Raji (cell line): ENCODE measurements around the gene SYDE2.

Experiments
- POLR2A ChIP-seq: IDR thresholded peaks from 2 replicates; pipeline ENCODE4 v1.6.1; 2011; ENCODE audit warnings: low read depth, low read length, control low read depth; ENCODE audit not compliant: insufficient read depth

Gene SYDE2

DNA sequence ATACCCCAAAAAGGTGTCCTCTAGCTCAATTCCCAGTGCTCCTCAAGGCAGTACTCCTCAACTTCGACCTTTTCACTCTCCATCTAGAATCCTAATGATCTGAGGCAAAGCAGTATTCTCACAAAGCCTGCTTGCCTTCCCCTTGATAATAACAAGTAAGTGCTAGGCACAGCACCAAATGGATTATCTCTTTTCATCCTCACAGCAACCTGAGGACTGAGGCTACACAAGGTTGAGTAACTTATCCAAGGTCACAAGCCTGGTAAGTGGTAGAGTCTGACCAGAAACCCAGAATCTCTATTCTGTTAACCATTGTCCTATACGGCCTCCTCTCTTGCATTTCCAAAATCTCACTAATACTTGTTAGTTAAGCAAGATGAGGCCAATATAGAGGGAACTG is 5.1 kb downstream of the SYDE2 start:
- no peak for TF ChIP-seq POLR2A

DNA sequence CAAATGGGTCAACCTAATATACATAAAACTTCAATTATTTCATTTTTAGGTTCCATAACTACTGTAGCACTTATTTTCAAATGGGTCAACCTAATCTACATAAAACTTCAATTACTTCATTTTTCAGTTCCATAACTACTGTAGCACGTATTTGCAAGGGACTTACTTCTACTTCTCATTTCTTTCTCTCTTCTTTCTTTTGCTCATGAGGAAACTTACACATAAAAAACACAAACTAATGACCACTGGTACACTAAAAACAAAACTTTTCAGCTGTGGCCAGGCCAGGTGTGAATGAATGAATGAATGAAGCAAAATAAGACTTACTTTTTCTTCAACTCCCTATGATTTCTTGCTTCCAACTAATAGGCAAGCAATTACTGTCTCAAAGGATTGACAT is 11.7 kb downstream of the SYDE2 start:
- no peak for TF ChIP-seq POLR2A

DNA sequence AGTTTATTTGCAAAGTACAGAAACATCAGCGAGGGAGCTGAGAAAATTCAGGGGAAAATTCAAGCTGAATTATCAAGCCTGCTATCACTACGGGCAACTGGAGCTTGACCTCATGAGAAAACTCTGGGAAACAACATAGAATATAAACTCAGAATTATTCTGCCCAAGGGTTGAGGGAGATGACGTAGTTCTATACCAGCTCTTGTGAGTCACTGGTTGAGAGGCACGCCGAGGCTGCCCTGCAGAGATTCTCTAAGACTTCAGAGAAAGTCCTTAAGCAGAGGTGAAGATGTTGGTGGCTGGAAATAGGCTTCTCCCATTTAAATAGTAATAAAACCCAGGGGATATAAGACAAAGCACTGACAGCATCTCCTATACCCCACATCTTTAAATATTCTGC is 12.3 kb downstream of the SYDE2 start:
- TF ChIP-seq POLR2A: no peak

DNA sequence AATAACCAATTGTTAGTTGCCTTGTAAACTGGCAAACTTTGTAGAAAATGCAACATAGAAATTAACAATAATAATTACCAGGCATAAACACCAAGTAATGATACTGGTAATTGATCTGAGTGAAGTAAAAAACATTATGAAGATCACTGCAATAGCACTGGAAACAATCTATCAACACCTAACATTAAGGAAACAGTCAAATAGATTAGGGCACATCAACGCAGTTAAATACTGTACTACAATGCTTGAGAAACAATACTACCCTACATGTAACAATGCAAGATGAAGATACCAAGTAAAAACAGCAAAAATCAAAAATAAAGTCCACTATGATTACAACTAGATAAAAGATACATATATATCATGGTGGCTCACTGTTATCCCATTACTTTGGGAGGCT is 16.6 kb downstream of the SYDE2 start:
- no peak for TF ChIP-seq POLR2A

DNA sequence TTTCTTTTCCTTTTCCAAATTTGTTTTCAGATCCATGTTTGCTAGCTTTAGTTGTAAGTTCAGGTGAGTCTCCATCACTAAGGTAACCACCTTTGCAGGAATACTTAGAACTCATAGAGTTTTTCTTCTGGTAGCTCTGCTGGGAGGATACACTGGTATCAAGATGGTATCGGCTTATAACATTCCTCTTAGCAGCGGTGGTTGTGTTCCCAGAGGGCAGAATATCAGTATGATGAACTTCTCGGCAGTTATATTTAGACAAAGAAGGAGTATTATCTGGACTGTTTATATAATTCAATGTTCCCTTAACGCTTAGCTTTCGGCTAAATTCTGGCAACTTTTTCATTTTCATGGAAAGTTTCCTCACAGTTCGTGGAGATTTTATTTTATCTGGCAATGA is 18.1 kb downstream of the SYDE2 start:
- no peak for TF ChIP-seq POLR2A

DNA sequence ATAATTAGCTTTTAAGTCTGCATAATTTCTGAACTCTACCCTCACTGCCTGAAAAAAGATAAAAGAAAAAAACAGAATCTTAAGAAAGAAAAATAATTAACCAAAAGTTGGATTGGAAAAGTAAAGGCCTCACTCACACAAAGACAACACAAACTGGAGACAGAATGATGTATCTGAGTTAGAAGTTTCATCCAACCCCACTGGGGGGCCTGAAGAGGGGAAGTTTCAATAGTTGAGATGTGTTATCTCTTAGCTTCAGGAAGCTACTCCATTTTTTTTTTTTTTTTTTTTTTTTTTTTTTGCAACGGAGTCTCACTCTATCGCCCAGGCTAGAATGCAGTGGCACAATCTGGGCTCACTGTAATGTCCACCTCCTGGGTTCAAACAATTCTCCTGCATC is 19.9 kb downstream of the SYDE2 start:
- no peak for TF ChIP-seq POLR2A

DNA sequence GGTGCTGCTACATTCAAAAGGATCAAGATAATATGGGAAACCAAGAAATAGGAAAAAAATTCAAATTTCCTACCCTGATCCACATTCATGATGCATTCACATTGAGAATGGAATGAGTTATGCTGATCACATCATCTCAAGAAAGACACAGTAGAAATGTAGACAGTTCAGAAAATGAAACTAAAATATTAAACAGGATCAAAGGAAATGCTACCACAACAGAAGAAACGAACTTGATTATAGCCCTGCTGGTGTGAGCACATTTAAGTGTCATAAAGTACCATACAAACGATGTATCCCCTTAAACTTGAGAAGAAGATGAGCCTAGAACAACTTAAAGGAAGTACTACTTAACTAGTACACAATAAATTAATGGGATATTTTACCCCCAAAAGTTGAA is 21.3 kb downstream of the SYDE2 start:
- TF ChIP-seq POLR2A: no peak

DNA sequence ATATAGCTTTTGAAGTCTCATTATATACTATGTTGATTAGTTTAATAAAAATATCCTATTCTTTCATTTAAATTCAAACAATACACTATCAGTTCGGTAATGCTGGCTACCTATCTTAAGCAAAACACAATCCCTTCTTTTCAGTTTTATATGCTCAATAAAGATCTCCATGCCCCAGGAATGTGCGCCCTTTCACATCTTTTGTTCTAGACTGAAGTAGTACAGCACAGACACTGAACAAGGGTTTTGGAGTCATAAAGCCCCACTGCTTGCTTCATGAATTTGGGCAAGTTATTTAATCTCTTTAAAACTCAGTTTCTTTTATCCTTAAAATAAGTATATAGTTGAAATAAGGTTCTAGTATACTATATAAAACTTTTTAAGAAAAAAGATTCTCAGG is 22.4 kb downstream of the SYDE2 start:
- no peak for TF ChIP-seq POLR2A

DNA sequence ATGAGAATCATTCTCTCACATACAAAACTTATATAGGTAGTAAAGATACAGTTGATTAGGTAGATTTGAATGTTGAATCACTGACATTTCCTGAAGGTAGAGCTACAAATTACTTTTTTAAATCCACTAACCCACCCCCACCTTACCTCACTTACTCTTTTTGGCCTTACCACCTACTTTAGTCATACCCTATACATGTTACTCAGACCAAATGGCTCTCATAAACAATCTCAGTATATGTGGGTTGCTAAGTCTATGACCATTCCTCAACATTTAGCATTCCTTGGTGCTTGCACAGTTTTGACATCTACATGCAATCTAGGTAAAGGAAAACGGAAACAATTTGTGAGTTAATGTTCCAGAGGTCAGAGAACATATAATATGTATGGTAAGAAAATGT is 26.3 kb downstream of the SYDE2 start:
- TF ChIP-seq POLR2A: no peak

DNA sequence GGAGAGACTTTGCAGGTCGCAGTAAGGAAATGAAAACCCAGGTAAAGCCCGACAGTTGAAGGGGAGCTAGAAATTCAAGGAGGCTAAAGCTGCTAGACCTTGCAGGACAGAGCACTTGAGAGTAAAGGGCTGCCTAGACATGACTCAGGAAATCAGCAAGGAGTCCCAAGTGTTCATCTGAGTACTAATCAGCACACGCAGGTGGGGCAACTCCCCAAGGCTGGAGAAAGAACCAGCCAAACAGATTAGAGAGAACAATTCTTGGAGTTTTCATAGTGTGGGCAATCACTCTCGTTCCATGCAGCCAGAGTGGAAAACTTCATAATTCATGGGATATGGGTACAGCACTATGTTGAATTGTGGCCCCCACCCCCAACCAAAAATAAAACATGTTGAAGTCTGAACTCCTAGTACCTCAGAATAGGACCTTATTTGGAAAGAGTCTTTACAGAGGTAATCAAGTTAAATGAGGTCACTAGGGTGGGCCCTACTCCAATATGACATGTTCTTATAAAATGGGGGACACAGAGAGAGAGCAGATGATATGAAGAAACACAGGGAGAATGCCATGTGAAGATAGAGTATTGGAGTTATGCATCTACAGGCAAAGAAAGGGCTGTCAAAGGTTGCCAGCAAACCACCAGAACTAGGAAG is 28.0 kb downstream of the SYDE2 start:
- no peak for TF ChIP-seq POLR2A

DNA sequence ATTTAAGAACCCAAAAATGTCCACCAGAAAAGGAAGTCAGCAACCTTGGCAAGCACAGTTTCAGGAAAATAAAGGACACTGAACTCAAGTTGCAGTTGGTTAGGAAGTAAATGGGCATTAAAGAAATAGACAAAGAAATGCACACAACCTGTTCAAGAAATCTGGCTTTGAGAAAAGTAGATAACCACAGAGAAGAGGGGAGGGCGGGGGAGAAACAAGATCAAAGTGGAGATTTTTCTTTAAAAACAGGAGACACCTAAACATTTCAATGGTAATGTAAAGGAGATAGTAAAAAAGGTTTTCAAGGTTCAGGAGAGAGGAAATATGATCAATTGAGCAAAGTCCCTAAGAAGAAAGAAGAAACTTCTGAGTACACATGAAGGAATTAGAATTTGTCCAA is 29.1 kb downstream of the SYDE2 start:
- TF ChIP-seq POLR2A: no peak

DNA sequence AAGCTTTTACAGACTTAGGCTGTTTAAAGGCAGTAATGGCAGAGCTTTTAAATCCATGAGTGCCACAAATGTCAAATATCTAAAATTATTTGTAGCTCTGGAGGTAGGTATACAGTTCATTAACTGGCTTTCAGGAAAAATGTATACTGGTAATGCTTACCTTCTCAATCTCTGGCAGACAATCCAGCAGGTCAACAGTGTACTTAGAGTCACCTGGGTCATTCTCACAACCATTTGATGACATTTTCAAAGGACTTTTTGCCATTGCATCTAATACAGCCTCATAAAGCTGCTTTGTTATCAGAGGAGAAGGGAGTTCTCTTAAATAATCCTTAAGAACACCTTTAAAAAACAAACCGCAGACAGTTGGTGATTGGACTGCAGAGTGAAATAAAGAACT is 31.9 kb downstream of the SYDE2 start:
- no peak for TF ChIP-seq POLR2A

DNA sequence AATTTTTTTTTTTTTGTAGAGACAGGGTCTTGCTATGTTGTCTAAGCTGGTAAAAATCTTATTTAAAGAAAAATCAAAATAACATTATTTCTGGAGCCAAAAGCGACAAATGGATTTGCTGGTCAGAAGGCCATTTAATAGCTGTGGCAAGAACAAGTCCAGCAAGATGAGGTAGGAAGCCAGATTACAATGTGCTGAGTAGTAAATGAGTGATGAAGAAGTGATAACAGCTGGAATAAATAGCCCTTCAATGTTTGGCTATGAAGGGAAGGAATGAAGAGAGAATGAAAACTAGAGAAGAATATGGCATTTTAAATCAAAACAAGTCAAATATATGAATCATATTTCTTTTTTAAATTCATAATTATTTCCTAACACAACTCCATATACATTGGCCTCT is 34.5 kb downstream of the SYDE2 start:
- no peak for TF ChIP-seq POLR2A

DNA sequence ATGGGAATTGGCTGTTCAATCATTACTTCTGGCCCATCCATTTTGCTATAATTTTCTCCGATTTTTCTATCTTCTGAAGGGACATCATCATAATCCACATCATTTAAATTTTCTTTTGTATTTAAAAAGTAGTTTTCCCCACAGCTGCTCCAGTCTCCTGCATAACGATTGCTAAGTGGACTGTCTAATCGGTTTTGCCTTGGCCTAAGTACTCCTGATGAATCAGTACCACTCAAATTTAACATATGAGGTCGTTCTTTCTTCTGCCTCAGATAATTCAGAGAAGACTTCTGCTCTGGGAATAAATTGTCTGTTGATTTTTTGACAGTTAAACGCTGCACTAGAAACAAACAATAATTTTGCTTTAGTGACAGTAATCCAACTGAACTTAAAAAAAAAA is 41.9 kb downstream of the SYDE2 start:
- TF ChIP-seq POLR2A: no peak

DNA sequence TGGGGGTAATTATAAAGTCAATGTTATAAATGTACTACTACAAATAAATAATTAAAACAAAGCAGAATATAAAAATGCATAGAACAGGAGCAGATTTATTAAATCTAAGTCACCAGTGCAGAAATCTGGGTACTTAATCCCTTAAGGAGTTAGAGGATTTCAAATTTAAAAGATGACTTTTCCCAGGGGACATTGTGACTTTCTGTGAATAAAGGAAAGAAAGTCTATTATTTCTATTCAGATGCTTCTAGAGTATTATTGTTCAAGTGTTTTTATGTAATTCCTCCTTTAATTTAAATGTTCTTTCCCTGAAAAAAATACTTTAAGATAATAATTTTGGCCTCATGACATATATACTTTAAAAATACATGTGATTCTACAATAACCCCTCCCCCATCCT is 43.4 kb downstream of the SYDE2 start:
- no peak for TF ChIP-seq POLR2A

DNA sequence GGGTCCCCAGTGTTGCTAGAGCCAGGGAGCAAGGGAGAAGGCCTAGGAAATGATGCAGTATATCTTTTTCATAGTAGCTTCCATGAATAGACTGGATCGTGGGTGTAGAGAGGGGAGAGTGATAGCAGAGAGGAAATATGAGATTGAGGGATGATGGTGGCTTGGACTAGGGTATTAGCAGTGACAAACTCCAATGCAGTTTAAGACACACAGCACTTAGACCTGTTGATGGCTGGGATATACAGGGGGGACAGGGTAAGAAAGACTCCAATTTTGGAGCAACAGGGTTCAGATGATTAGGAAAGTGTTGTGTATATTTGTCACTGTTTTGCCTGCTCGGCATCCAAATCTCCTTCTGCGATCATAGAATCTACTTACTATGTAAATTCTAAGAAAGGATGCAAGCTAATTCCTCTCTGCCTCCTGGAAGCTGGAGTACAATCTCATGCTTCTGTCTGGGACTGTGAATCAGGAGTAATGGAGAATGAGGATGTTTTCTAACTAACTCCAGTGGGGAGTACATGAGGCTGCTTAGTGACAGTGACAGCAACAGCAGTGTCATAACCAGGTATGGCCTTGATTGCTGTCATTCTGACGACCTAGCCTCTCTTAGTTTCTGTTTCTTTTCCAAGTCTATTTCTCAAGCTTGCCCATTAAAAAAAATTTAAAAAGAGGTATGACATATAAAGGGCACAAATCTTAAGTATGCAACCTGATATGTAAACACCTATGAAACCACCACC is 47.5 kb downstream of the SYDE2 start:
- no peak for TF ChIP-seq POLR2A

DNA sequence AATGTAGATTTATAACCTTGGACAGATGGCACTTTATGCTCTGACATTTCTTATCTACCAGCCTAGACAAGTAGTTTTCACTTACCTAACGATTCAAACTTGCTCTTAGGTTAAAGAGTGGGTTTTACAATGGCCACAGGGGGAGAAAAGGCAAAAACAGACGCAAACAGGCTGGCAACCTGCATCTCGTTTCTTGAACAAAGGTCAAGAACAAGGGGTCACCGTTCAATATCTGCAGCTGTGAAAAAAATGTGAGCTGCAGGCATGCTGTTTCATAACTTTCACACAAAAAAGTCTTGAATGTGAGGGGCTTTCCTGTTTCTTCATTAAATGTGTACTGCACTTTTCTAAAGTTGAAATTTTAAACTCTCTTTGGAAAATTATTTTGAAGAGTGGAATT is 49.4 kb downstream of the SYDE2 start:
- TF ChIP-seq POLR2A: no peak
